IMR-90 (cell line): ENCODE measurements around the gene OR8K1. TPM values are rescaled to one million over a fixed set of nuclear protein-coding genes. Genes with fewer than 3 reads are reported as not detected.

Source experiments
- ATAC-seq: fragments of 200-7000 bp; cut with Tn5 transposase; 2 replicates; pipeline ENCODE4 v1.9.1; 2020; ENCODE audit warnings: low read depth, mild to moderate bottlenecking, moderate library complexity
- BruUV-seq: library from RNA; stranded (reverse); fragments of 400-500 nt; replicated peaks from 2 replicates; lab custom pipeline; 2021; lab: Mats Ljungman, UMichigan
- CTCF ChIA-PET: fragments of 300-600 bp; formaldehyde crosslinking; extraction: SDS; loops from one replicate; lab custom pipeline; 2021; ENCODE audit warnings: antibody characterized with exemption; lab: Yijun Ruan, JAX
- POLR2A ChIA-PET: fragments of 300-600 bp; sonication (Branson Sonifier 250); formaldehyde crosslinking; loops from one replicate; lab custom pipeline; 2022; ENCODE audit warnings: antibody characterized with exemption; ENCODE audit not compliant: unreplicated experiment; lab: Charles Lee
- DNase-seq: peaks from one replicate; pipeline ENCODE4 v3.0.0; 2013
- H2AFZ ChIP-seq: replicated peaks from 2 replicates; pipeline ENCODE3; 2013; ENCODE audit warnings: low read length, mild to moderate bottlenecking; ENCODE audit not compliant: poor library complexity
- H2AK5ac ChIP-seq: 2 replicates; pipeline ENCODE4 v1.6.1; 2013; ENCODE audit warnings: low read depth, low read length, inconsistent platforms
- H2AK9ac ChIP-seq: replicated peaks from 2 replicates; pipeline ENCODE3; 2013; ENCODE audit warnings: mild to moderate bottlenecking, low read depth, low read length, moderate library complexity; ENCODE audit not compliant: poor library complexity
- H2BK120ac ChIP-seq: 2 replicates; pipeline ENCODE4 v1.6.1; 2013; ENCODE audit warnings: low read depth, low read length, inconsistent platforms
- H2BK15ac ChIP-seq: 3 replicates; pipeline ENCODE4 v1.6.1; 2013; ENCODE audit warnings: low read depth, low read length, inconsistent platforms
- H2BK20ac ChIP-seq: 2 replicates; pipeline ENCODE4 v1.6.1; 2013; ENCODE audit warnings: low read depth, mild to moderate bottlenecking, inconsistent platforms, low read length, moderate library complexity
- H2BK5ac ChIP-seq: 2 replicates; pipeline ENCODE4 v1.6.1; 2013; ENCODE audit warnings: mild to moderate bottlenecking, low read depth, low read length, inconsistent platforms; ENCODE audit not compliant: poor library complexity, severe bottlenecking
- H3K14ac ChIP-seq: replicated peaks from 2 replicates; pipeline ENCODE4 v1.6.1; 2013; ENCODE audit warnings: low read depth, low read length, inconsistent platforms
- H3K18ac ChIP-seq: 2 replicates; pipeline ENCODE4 v1.6.1; 2013; ENCODE audit warnings: low read depth, low read length, control low read depth
- H3K23ac ChIP-seq: 2 replicates; pipeline ENCODE4 v1.6.1; 2013; ENCODE audit warnings: low read depth, low read length, inconsistent platforms
- H3K27ac ChIP-seq: 2 replicates; pipeline ENCODE4 v1.5.1; 2013; ENCODE audit warnings: mild to moderate bottlenecking, control low read depth, low read length; ENCODE audit not compliant: insufficient read depth
- H3K27me3 ChIP-seq: 2 replicates; pipeline ENCODE4 v1.6.1; 2013; ENCODE audit warnings: low read length; ENCODE audit not compliant: control insufficient read depth, insufficient read depth
- H3K36me3 ChIP-seq: 2 replicates; pipeline ENCODE4 v1.6.1; 2013; ENCODE audit warnings: low read length, mixed read lengths; ENCODE audit not compliant: control insufficient read depth, insufficient read depth
- H3K4ac ChIP-seq: 2 replicates; pipeline ENCODE4 v1.6.1; 2013; ENCODE audit warnings: low read depth, low read length, inconsistent platforms
- H3K4me1 ChIP-seq: 2 replicates; pipeline ENCODE4 v1.6.1; 2013; ENCODE audit warnings: low read length, mixed read lengths; ENCODE audit not compliant: control insufficient read depth, insufficient read depth
- H3K4me2 ChIP-seq: 2 replicates; pipeline ENCODE4 v1.6.1; 2013; ENCODE audit warnings: low read depth, mild to moderate bottlenecking, control low read depth, low read length, moderate library complexity
- H3K4me3 ChIP-seq: 2 replicates; pipeline ENCODE4 v1.5.1; 2013; ENCODE audit warnings: low read depth, mild to moderate bottlenecking, control low read depth, low read length, moderate library complexity; ENCODE audit not compliant: insufficient read depth
- H3K56ac ChIP-seq: 2 replicates; pipeline ENCODE4 v1.6.1; 2013; ENCODE audit warnings: low read length, inconsistent platforms; ENCODE audit not compliant: insufficient read depth; ENCODE audit errors: extremely low read depth
- H3K79me1 ChIP-seq, 2 experiments: 2 replicates each; pipeline ENCODE4 v1.6.1; 2013; ENCODE audit warnings: low read length in 2 of 2, inconsistent platforms in 1 of 2, low read depth in 1 of 2
- H3K9ac ChIP-seq: 2 replicates; pipeline ENCODE4 v1.6.1; 2013; ENCODE audit warnings: low read depth, low read length, control low read depth
- H3K9me1 ChIP-seq: 2 replicates; pipeline ENCODE4 v1.6.1; 2013; ENCODE audit warnings: low read length, inconsistent platforms; ENCODE audit not compliant: insufficient read depth
- H3K9me3 ChIP-seq: 2 replicates; pipeline ENCODE4 v1.6.1; 2013; ENCODE audit warnings: low read length; ENCODE audit not compliant: control insufficient read depth, insufficient read depth
- H4K20me1 ChIP-seq: 2 replicates; pipeline ENCODE4 v1.6.1; 2013; ENCODE audit warnings: low read length, inconsistent platforms; ENCODE audit not compliant: insufficient read depth
- H4K5ac ChIP-seq: 2 replicates; pipeline ENCODE4 v1.6.1; 2013; ENCODE audit warnings: mild to moderate bottlenecking, low read depth, low read length, control low read depth
- H4K8ac ChIP-seq, 2 experiments: 2 replicates each; pipeline ENCODE4 v1.6.1; 2013; ENCODE audit warnings: low read depth in 2 of 2, low read length in 2 of 2, control low read depth in 1 of 2, inconsistent platforms in 1 of 2
- H4K91ac ChIP-seq: 2 replicates; pipeline ENCODE4 v1.6.1; 2013; ENCODE audit warnings: low read depth, low read length, inconsistent platforms; ENCODE audit not compliant: insufficient read depth
- BHLHE40 ChIP-seq: fragments of 150-350 bp; IDR thresholded peaks from 2 replicates; pipeline ENCODE4 v1.6.1; 2016; ENCODE audit warnings: mild to moderate bottlenecking, low read depth, low read length
- ELK1 ChIP-seq: fragments of 150-350 bp; IDR thresholded peaks from 2 replicates; pipeline ENCODE4 v1.6.1; 2016; ENCODE audit warnings: low read depth, mild to moderate bottlenecking, low read length, moderate library complexity, borderline replicate concordance
- POLR2A ChIP-seq: IDR thresholded peaks from 2 replicates; pipeline ENCODE4 v1.6.1; 2012; ENCODE audit warnings: mild to moderate bottlenecking, low read depth, low read length
- USF2 ChIP-seq: fragments of 150-350 bp; IDR thresholded peaks from 2 replicates; pipeline ENCODE4 v1.6.1; 2017; ENCODE audit warnings: mild to moderate bottlenecking, antibody characterized with exemption, low read length, low read depth
- WGBS, 2 experiments: methylation state at CpG; one replicate each; pipeline versions ENCODE4 v1.1.5 to v1.1.7; 2013; ENCODE audit warnings: missing lambda C conversion rate in 2 of 2; ENCODE audit not compliant: insufficient read length in 1 of 2; ENCODE audit errors: extremely low coverage in 2 of 2; 5-methylcytosine and 5-hydroxymethylcytosine counted together
- dilution Hi-C: fragments of 300-500 bp; cut with HindIII; formaldehyde crosslinking; loops from one replicate; pipeline ENCODE4 v1.14.3; 2018; ENCODE audit warnings: low sequenced_read_pairs; ENCODE audit not compliant: unreplicated experiment
- in situ Hi-C: fragments of 300-500 bp; cut with MboI; formaldehyde crosslinking; loops from 3 replicates; pipeline ENCODE4 v1.14.3; 2019; ENCODE audit warnings: low sequenced_read_pairs, inconsistent platforms, mixed read lengths
- intact Hi-C: fragments of 100-400 bp; cut with micrococcal nuclease; formaldehyde crosslinking; loops from 2 replicates; pipeline ENCODE4 v1.10.0; 2022
- polyA plus RNA-seq, 3 experiments: library from polyadenylated mRNA; depleted of rRNA; stranded (reverse); fragments of >200 nt; gene quantifications; 2 replicates each; pipeline ENCODE4 v1.2.3, GENCODE V29; 2012; ENCODE audit warnings: low replicate concordance in 1 of 3
- total RNA-seq: library from RNA; depleted of rRNA; stranded (reverse); fragments of >200 nt; gene quantifications from 2 replicates; pipeline ENCODE4 v1.2.3, GENCODE V29; 2012

The OR8K1 gene
- total and polyA plus RNA-seq, 2 of the 4 experiments (the other 2 are of a cell fraction): not detected

DNA sequence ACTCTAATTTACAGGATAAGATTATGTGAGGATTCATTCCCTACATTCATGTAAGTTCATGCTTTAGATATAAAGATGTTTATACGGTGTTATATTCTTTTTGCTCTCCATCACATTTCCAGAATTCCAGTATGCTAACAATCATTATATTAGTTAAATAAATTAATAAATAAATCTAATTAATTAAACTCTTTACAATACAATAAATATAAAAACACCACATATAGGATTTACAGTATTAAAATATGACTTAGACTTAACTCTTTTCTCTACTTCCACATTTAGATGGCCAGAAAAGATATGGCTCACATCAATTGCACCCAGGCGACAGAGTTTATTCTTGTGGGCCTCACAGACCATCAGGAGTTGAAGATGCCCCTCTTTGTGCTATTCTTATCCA is 29.5 kb downstream of the OR8K1 start, which contains the start of gene OR8U1:
Gene OR8U1 (plus strand): TSS at position 301 of the 400 bp plus-strand sequence. CDS start 0 bp downstream, at position 301.
- H3K27ac ChIP-seq: no peak within 1 kb of the TSS
- in situ Hi-C loops: no loop called here
- no CpG with 5 or more reads among the region's 2 CpGs for WGBS, 2 experiments

More for the DNA sequence above, 29.5 kb downstream of the OR8K1 start, which contains the start of gene OR8U1:
- no peak within 1 kb of the TSS for H2BK15ac ChIP-seq
- H3K79me1 ChIP-seq: no peaks in the 10 kb centered on the region
- H2BK120ac ChIP-seq: no peak within 1 kb of the TSS
- H3K23ac ChIP-seq: no peak within 1 kb of the TSS
- H3K4ac ChIP-seq: no peak within 1 kb of the TSS
- DNase-seq: no peak
- no peak within 1 kb of the TSS for H2AK9ac ChIP-seq
- no peak within 1 kb of the TSS for H3K9ac ChIP-seq
- ChIA-PET CTCF (no interaction called here), POLR2A (no interaction called here)
- H3K36me3 ChIP-seq: no peaks in the 10 kb centered on the region
- no peak within 1 kb of the TSS for H3K14ac ChIP-seq
- no peaks in the 10 kb centered on the region for H3K4me1 ChIP-seq
- no peak within 1 kb of the TSS for H3K4me2 ChIP-seq
- H3K18ac ChIP-seq: no peak within 1 kb of the TSS
- no peaks in the 10 kb centered on the region for H4K20me1 ChIP-seq
- no peak within 1 kb of the TSS for H2BK5ac ChIP-seq
- H2AFZ ChIP-seq: no peak within 1 kb of the TSS
- H3K56ac ChIP-seq: no peak within 1 kb of the TSS
- ATAC-seq: no peak
- no peak within 1 kb of the TSS for H2BK20ac ChIP-seq
- no peak within 1 kb of the TSS for H3K4me3 ChIP-seq
- no peak within 1 kb of the TSS for H4K5ac ChIP-seq
- no peaks in the 10 kb centered on the region for H3K9me1 ChIP-seq
- intact Hi-C loops (no loop called here), dilution Hi-C loops (no loop called here)
- H4K8ac ChIP-seq: no peak within 1 kb of the TSS
- BruUV-seq: no TSS peak
- peaks cover 3% of the 10 kb centered on the region for H3K9me3 ChIP-seq
- TF ChIP-seq USF2: no peak
- no peak for TF ChIP-seq POLR2A
- no peak for TF ChIP-seq BHLHE40
- no peak for TF ChIP-seq ELK1
- H2AK5ac ChIP-seq: no peak within 1 kb of the TSS
- no peaks in the 10 kb centered on the region for H3K27me3 ChIP-seq
- H4K91ac ChIP-seq: no peak within 1 kb of the TSS
